HUES6 (cell line): Measurements from ENCODE around the gene MMD2.
A peak's percentile ranks its signal among the peaks of the same experiment; 100 is the strongest.
"Not testable (repeated sequence)": the region's sequence is repeated elsewhere in the genome, so short reads cannot be mapped to it uniquely, and the experiment has no call there.

Experiments used
- H3K27ac ChIP-seq: 2 replicates; pipeline ENCODE4 v1.7.0; 2013; ENCODE audit warnings: low read depth, mild to moderate bottlenecking, low read length, inconsistent platforms
- H3K27me3 ChIP-seq: 2 replicates; pipeline ENCODE4 v1.6.1; 2013; ENCODE audit warnings: low read length; ENCODE audit not compliant: control insufficient read depth, insufficient read depth
- H3K36me3 ChIP-seq: 2 replicates; pipeline ENCODE4 v1.6.1; 2013; ENCODE audit warnings: low read length; ENCODE audit not compliant: control insufficient read depth, insufficient read depth
- H3K4me1 ChIP-seq: 2 replicates; pipeline ENCODE4 v1.6.1; 2013; ENCODE audit warnings: low read length; ENCODE audit not compliant: control insufficient read depth, insufficient read depth
- H3K4me3 ChIP-seq: 2 replicates; pipeline ENCODE4 v1.5.1; 2013; ENCODE audit warnings: low read depth, low read length
- H3K9ac ChIP-seq: one replicate; pipeline ENCODE4 v1.6.1; 2013; ENCODE audit warnings: mild to moderate bottlenecking, low read length
- H3K9me3 ChIP-seq: 2 replicates; pipeline ENCODE4 v1.6.1; 2013; ENCODE audit warnings: low read depth, low read length; ENCODE audit not compliant: control insufficient read depth, insufficient read depth

Gene MMD2

DNA sequence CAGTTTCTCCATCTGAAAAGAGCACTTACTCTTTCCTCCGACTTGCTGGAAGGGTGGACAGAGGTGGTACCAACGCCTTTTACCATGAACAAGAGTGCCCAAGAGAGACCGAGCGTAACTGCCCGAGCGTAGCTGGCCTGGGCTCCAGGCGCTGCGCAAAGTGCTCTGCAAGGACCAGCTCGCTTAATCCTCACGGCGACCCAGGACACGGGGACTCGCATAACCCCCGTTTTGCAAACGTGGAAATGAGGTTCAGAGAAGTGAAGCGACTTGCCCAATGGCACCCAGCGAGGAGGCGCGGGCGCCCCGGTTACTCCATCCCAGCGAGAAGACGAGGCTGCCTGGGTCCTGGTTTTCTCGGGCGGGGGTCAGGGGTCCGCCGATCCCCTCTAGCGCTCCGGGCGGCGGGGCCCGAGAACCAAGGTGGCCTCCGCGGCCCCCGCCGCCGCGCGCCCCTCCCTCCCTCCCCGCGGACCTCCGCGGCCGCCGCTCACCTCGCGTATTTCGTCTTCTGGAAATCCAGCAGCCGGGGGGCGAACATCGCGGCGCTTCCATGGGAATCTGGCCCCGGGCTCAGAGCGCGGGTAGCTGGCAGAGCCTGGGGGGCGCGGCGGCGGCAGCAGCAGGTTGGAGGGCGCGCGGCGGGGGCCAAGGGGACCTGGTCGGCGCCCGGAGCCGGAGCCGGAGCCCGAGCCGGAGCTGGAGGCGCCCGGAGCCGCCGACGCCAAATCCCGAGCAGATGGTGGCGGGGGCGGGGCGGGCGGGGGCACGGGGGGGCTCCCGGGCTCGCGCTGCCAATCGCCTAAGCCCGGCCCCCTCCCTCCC lies at the start of gene MMD2:
TSS of gene MMD2 (minus strand) at position 711 of the 825 bp plus-strand sequence. CDS start at position 541, 170 bp downstream.
- Histone ChIP-seq H3K4me3 (peak within 1 kb of the TSS; percentile 57), H3K9ac (no peak within 1 kb of the TSS), H3K9me3 (no peaks in the 10 kb centered on the region), H3K27ac (no peak within 1 kb of the TSS), H3K27me3 (peaks cover 39% of the 10 kb centered on the region), H3K36me3 (no peaks in the 10 kb centered on the region), H3K4me1 (no peaks in the 10 kb centered on the region)

GRCh38 chr7:5005066-5005465 lies 46.1 kb upstream of the MMD2 start:
- Histone ChIP-seq H3K36me3 (peaks cover 3% of the 10 kb centered on the region; the same call in 1 of the 2 replicates), H3K4me1 (no peaks in the 10 kb centered on the region), H3K4me3 (no peak overlapping the region), H3K27me3 (no peaks in the 10 kb centered on the region), H3K9ac (no peak overlapping the region), H3K9me3 (no peaks in the 10 kb centered on the region), H3K27ac (no peak overlapping the region)

GRCh38 chr7:5001911-5002310 lies 42.9 kb upstream of the MMD2 start:
- H3K27me3 ChIP-seq: no peaks in the 10 kb centered on the region
- no peaks in the 10 kb centered on the region for H3K9me3 ChIP-seq
- H3K9ac ChIP-seq: no peak overlapping the region
- no peaks in the 10 kb centered on the region for H3K4me1 ChIP-seq
- H3K36me3 ChIP-seq: peaks cover 16% of the 10 kb centered on the region
- no peak overlapping the region for H3K4me3 ChIP-seq
- H3K27ac ChIP-seq: no peak overlapping the region

DNA sequence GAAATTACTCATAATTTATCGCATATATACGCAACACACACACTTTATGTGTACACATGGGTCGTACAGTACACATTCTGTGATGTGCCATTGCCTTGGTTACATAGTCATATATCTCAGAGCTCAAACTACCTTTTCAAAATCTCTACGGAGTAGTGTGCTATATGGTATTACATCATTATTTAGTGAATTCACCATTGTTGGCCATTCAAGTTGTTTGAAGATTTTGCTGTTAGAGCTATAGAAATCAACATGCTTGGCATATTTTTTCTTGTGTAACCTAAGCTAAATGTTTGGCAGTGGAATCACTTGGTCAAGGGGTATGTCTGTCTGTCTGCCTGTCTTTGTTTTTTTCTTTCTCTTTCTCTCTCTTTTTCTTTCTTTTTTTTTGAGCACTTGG lies 42.0 kb upstream of the MMD2 start:
- no peaks in the 10 kb centered on the region for H3K27me3 ChIP-seq

GRCh38 chr7:4999369-4999950 lies 40.5 kb upstream of the MMD2 start:
- Histone ChIP-seq H3K36me3 (peaks cover 39% of the 10 kb centered on the region), H3K27ac (no peak overlapping the region), H3K9ac (no peak overlapping the region), H3K4me3 (no peak overlapping the region), H3K9me3 (no peaks in the 10 kb centered on the region), H3K27me3 (no peaks in the 10 kb centered on the region), H3K4me1 (no peaks in the 10 kb centered on the region)

More for the DNA sequence above, 42.0 kb upstream of the MMD2 start:
- Histone ChIP-seq H3K4me3 (no peak overlapping the region), H3K36me3 (peaks cover 25% of the 10 kb centered on the region), H3K27ac (no peak overlapping the region), H3K9me3 (no peaks in the 10 kb centered on the region), H3K9ac (no peak overlapping the region), H3K4me1 (no peaks in the 10 kb centered on the region)

DNA sequence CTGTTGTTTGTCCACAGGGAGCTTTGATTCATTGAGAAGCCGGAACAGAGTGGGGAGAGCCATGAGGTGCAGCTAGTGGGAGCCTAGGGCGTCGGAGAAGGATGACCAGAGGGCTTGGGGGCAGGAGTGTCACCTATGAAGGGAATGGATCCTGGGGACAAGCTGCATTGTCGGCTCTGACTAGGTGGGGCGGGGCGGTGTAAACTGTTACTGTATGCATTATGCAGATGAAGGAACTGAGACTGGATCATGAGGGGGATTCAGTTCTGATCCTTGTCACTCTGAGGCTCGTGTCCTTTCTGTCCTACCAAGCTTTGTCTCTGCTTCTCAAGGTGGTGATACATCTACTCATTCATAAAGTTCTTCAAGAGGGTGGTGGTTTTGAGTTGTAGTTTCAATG lies 39.9 kb upstream of the MMD2 start:
- no peaks in the 10 kb centered on the region for H3K9me3 ChIP-seq
- no peak overlapping the region for H3K4me3 ChIP-seq
- peaks cover 44% of the 10 kb centered on the region for H3K36me3 ChIP-seq
- no peak overlapping the region for H3K27ac ChIP-seq
- no peak overlapping the region for H3K9ac ChIP-seq
- no peaks in the 10 kb centered on the region for H3K4me1 ChIP-seq
- H3K27me3 ChIP-seq: no peaks in the 10 kb centered on the region

GRCh38 chr7:4998244-4998643 lies 39.3 kb upstream of the MMD2 start:
- no peak overlapping the region for H3K4me3 ChIP-seq
- no peak overlapping the region for H3K27ac ChIP-seq
- H3K9me3 ChIP-seq: no peaks in the 10 kb centered on the region
- no peaks in the 10 kb centered on the region for H3K4me1 ChIP-seq
- peaks cover 51% of the 10 kb centered on the region for H3K36me3 ChIP-seq
- H3K27me3 ChIP-seq: no peaks in the 10 kb centered on the region
- no peak overlapping the region for H3K9ac ChIP-seq

GRCh38 chr7:4996696-4997222 lies 37.8 kb upstream of the MMD2 start:
- H3K9me3 ChIP-seq: no peaks in the 10 kb centered on the region
- H3K27ac ChIP-seq: no peak overlapping the region
- H3K4me3 ChIP-seq: no peak overlapping the region
- peaks cover 61% of the 10 kb centered on the region for H3K36me3 ChIP-seq
- H3K27me3 ChIP-seq: no peaks in the 10 kb centered on the region
- H3K9ac ChIP-seq: no peak overlapping the region
- no peaks in the 10 kb centered on the region for H3K4me1 ChIP-seq

DNA sequence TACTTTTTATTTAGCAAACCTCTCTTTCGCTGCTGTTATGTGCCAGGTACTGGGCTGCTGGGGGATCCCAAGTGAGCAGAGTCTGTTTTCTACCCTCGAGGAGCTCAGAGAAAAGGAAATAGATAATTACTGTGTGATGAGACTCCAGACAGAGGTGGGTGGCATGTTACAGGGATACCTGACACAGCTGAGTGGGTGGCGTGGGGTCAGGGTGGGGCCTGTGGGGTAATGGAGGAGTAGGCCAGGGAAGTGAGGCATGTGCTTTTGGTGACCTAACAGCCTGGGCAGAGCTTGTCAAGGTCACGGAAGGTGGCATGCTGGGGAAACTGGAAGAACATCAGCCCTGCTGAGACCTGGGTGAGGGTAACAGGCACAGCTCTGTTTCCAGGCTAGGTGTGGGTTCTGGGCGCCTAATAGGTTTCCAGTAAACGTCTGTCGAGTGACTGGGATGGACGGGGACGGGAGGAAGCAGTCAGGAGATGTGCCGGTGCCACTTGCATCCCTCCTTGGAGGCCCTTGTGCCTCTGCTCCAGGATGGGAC lies 36.5 kb upstream of the MMD2 start:
- H3K9ac ChIP-seq: no peak overlapping the region
- H3K4me3 ChIP-seq: no peak overlapping the region
- no peaks in the 10 kb centered on the region for H3K4me1 ChIP-seq
- no peaks in the 10 kb centered on the region for H3K9me3 ChIP-seq
- peaks cover 65% of the 10 kb centered on the region for H3K36me3 ChIP-seq
- H3K27ac ChIP-seq: no peak overlapping the region
- H3K27me3 ChIP-seq: no peaks in the 10 kb centered on the region

- no peak overlapping the region for H3K9ac ChIP-seq
- H3K27ac ChIP-seq: no peak overlapping the region
- no peaks in the 10 kb centered on the region for H3K9me3 ChIP-seq
- no peak overlapping the region for H3K4me3 ChIP-seq
- no peaks in the 10 kb centered on the region for H3K4me1 ChIP-seq
- no peaks in the 10 kb centered on the region for H3K27me3 ChIP-seq
- peaks cover 74% of the 10 kb centered on the region for H3K36me3 ChIP-seq
These were observed 34.5 kb upstream of the MMD2 start for GRCh38 chr7:4993471-4993870.

DNA sequence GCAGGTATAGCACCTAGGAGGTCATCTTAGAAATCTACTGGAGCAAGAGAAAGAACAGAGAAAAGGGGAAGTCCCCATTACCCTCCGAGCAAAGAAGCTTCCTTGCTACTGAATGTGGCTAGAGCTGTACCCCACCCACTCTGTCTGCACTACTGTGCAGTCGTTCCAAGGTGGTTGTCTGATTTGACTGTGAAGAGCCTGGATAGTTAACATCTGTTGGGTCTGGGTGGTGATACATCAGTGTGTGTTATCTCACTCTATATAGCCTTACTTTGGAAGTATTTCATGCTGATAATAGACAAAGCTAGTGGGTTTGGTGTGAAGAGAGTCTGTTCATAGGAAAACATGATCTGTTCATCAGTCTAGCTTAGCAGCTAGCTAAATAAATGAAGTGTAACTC lies 23.8 kb upstream of the MMD2 start:
- not testable (repeated sequence) for H3K27ac ChIP-seq, H3K4me1 ChIP-seq, H3K27me3 ChIP-seq, H3K4me3 ChIP-seq, H3K9me3 ChIP-seq, H3K9ac ChIP-seq
- peaks cover 59% of the 10 kb centered on the region for H3K36me3 ChIP-seq
